HG03460 (cell line): ENCODE results near the gene SDCBP2.

Source experiments
- ATAC-seq: cut with Tn5 transposase; IDR thresholded peaks from one replicate; pipeline ENCODE4 v1.9.1; 2021; ENCODE audit not compliant: unreplicated experiment

SDCBP2 gene

GRCh38 chr20:1331801-1332453 is 3.0 kb upstream of the SDCBP2 start:
- ATAC-seq = no peak

GRCh38 chr20:1331101-1331500 is 2.2 kb upstream of the SDCBP2 start:
- no peak for ATAC-seq

GRCh38 chr20:1330075-1330830 is 1.3 kb upstream of the SDCBP2 start:
- ATAC-seq = no peak

- no peak for ATAC-seq
Measured at GRCh38 chr20:1327827-1328679, 886 bp downstream of the SDCBP2 start.

- ATAC-seq = no peak
Measured at GRCh38 chr20:1327241-1327653, 1.7 kb downstream of the SDCBP2 start.

GRCh38 chr20:1326031-1326930 is 2.7 kb downstream of the SDCBP2 start:
- no peak for ATAC-seq

GRCh38 chr20:1325173-1326030 is 3.5 kb downstream of the SDCBP2 start:
- peak; percentile 78 for ATAC-seq

- ATAC-seq = no peak
Measured at GRCh38 chr20:1324598-1325172, 4.3 kb downstream of the SDCBP2 start.

- ATAC-seq = no peak
Measured at GRCh38 chr20:1323830-1324597, 4.9 kb downstream of the SDCBP2 start.

- no peak for ATAC-seq
Measured at GRCh38 chr20:1323256-1323655, 5.7 kb downstream of the SDCBP2 start.

GRCh38 chr20:1322511-1323245 is 6.3 kb downstream of the SDCBP2 start:
- no peak for ATAC-seq

- no peak for ATAC-seq
Measured at GRCh38 chr20:1321654-1321939, 7.3 kb downstream of the SDCBP2 start.

- no peak for ATAC-seq
Measured at GRCh38 chr20:1320902-1321653, 7.9 kb downstream of the SDCBP2 start.

- no peak for ATAC-seq
Measured at GRCh38 chr20:1320016-1320415, 8.9 kb downstream of the SDCBP2 start.

- no peak for ATAC-seq
Measured at GRCh38 chr20:1319462-1319861, 9.5 kb downstream of the SDCBP2 start.

- no peak for ATAC-seq
Measured at GRCh38 chr20:1319051-1319450, 9.9 kb downstream of the SDCBP2 start.

GRCh38 chr20:1317545-1318255 is 11.2 kb downstream of the SDCBP2 start:
- ATAC-seq = no peak
